Inflammatory macrophage treated with lipopolysaccharide for 4 hours (primary cell): ENCODE data around the gene HTR6.
A peak's percentile ranks its signal among the peaks of the same experiment; 100 is the strongest.

Source experiments
- DNase-seq: peaks from one replicate; pipeline ENCODE4 v3.0.0-alpha.2; 2020

Gene HTR6

DNA sequence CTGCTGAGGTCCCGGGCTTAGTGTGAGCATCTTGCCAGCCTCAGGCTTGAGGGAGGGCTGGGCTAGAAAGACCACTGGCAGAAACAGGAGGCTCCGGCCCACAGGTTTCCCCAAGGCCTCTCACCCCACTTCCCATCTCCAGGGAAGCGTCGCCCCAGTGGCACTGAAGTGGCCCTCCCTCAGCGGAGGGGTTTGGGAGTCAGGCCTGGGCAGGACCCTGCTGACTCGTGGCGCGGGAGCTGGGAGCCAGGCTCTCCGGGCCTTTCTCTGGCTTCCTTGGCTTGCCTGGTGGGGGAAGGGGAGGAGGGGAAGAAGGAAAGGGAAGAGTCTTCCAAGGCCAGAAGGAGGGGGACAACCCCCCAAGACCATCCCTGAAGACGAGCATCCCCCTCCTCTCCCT is 7.2 kb upstream of the HTR6 start:
- DNase-seq: no peak

DNA sequence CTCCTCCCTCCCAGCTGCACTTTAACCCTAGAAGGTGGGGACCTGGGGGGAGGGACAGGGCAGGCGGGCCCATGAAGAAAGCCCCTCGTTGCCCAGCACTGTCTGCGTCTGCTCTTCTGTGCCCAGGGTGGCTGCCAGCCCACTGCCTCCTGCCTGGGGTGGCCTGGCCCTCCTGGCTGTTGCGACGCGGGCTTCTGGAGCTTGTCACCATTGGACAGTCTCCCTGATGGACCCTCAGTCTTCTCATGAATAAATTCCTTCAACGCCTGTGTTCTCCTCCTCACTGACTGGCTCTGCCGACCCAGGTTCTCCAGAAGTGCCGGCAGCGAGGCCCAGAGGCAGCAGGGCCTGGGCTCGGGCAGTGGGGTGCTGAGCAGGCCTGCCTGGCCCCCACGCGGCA is 6.5 kb upstream of the HTR6 start:
- DNase-seq: no peak

DNA sequence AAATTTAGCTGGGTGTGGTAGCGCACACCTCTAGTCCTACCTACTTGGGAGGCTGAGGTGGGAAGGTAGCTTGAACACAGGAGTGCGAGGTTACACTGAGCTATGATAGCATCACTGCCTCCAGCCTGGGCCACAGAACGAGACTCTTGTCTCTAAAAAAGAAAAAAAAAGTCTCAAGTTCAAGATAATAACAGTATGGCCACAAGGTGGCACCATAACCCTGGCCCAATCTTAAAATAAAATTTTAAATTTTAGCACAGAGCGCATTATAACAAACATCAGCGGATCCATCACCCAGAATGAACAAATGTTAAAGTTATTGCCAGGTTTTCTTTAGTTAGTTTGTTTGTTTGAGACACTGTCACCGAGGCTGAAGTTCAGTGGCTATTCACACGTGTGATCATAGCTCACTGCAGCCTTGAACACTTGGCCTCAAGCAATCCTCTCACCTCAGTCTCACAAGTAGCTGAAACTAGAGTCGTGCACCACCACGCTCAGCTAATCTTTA is 2.9 kb upstream of the HTR6 start:
- DNase-seq: peak; percentile 24

DNA sequence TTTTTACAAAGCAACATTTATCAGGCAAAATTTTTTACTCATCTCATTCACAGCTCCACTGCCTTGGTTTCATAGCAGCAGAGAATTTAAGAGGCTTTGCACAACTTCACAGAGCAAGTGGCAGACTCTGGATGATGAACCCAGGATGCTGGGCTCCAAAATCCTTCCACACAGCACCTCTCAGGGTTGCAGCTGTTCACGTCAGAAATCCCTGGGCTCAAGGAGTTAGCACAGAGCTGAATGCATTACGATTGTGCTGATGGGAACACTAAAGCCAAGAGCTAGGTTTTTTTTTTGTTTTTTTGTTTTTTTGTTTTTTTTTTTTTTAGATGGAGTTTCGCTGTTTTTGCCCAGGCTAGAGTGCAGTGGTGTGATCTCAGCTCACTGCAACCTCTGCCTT is 2.4 kb upstream of the HTR6 start:
- no peak for DNase-seq

DNA sequence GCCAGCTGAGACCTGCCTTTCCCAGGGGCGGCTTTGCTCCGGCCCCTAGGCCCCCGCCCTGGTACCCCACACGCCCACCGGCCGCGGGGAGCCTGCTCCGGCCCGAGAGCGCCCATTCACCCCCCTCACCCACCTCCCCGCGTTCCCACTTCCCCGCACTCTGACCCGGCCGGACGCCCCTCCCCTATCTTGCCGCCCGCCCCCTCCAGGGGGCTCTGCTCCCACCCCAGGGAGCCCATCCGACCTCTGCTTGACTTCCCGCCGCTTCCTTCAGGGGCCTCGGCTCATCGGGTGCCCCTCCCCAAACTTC is 466 bp downstream of the HTR6 start:
- no peak for DNase-seq

DNA sequence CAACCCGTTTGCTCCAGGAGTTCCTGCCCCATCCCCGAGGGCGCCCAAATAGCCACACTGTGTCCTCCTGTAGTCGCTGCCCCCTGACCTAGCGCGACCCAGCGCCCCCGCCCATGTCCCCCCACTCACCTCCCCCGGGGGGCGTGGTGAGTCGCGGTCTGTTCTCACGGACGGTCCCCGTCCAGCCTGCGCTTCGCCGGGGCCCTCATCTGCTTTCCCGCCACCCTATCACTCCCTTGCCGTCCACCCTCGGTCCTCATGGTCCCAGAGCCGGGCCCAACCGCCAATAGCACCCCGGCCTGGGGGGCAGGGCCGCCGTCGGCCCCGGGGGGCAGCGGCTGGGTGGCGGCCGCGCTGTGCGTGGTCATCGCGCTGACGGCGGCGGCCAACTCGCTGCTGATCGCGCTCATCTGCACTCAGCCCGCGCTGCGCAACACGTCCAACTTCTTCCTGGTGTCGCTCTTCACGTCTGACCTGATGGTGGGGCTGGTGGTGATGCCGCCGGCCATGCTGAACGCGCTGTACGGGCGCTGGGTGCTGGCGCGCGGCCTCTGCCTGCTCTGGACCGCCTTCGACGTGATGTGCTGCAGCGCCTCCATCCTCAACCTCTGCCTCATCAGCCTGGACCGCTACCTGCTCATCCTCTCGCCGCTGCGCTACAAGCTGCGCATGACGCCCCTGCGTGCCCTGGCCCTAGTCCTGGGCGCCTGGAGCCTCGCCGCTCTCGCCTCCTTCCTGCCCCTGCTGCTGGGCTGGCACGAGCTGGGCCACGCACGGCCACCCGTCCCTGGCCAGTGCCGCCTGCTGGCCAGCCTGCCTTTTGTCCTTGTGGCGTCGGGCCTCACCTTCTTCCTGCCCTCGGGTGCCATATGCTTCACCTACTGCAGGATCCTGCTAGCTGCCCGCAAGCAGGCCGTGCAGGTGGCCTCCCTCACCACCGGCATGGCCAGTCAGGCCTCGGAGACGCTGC is 1.1 kb downstream of the HTR6 start:
- DNase-seq: no peak

DNA sequence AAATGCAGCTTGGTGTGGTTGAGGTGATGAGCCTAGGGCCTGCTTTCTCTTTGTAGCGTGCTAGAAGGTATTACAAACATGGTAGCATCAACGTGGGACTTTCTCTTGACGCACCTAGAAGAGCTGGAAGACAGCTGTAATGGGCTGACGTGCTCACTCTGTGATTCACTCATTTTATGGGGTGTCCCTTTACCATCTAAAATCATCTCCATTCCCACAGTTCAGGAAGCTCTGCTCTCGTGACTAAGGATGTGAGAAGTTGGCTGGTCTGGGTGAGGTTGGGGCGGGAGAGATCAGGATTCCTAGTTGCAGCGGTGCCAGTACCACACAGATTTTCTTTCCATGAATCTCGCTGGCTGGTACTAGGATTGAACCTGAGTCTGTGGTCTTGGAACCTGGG is 4.2 kb downstream of the HTR6 start:
- DNase-seq: no peak

DNA sequence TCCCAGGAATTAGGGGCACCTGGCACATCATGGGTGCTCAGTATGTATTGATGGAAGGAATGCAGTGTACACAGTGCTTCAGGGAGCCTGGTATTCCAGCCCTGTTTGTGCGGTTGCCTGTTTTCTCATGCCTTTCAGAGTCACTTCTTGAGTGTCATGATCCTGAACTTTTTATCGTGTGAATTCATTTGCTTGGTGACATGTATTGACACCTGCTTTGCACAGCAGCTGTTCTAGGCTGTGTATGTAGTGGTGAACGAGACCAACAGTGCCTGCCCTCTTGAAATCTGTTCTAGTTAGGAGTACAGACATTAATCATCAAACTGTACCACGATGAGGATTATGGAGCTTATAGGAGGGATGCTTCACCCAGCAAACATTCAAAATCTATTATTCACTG is 6.1 kb downstream of the HTR6 start:
- DNase-seq: no peak

DNA sequence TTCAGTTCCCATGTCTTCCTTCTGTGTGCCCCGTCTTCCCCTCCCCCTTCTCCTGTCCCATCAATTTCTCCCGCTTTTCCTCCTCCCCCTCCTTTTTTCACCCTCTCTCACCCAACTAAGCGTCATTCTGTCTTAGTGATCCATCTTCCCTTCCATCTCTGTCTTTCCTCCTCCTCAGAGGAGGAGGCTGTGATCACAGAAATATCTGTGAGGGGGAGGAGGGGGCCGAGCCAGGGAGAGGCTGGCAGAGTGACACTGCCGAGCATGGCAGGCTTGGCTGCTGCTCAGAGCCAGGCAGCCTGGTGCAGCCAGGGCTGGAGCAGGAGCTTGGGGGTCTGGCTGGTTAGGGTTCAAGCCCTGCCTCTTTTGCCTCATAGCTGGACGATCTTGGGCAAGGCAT is 7.6 kb downstream of the HTR6 start:
- DNase-seq: no peak

DNA sequence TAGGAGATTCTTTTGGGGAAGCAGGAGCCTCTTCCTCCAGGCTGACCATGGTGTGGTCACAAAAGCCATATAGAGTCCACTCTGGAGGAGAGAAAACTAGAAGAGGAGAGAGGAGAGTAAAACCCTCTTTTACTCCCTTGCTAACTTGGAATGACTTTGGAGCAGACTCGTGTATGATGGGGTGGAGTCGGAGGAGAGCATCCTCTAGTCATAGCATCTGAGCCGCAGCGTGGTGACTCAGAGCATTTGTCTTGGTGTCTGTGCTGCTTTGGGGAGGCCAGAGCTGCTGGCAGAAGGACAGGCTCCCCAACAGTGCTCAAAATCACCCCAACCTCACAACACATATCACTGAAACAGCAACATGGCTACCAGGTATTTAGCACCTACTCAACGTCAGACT is 11.1 kb downstream of the HTR6 start:
- no peak for DNase-seq

DNA sequence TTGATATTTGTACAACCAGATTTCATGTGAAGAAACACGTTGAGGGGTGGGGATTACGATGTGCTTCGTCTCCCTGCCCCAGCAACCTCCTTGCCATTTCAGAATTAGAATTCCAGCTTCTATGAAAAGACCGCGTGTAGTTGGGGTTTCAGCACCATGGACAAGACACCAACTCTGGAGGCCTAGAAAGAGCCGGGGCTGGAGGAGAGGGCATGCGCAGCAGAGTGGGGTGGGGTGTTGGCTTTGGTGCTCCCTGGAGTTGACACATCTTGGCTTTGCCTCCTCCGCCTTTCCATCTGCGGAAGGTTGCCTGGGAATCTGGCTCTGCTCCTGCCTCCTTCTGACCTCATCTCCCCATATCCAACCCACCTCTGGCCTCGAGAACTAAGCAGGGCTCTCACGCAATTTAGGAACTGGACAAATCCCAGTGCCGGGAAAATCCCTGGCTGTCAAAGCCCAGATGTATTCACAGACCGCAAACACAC is 11.8 kb downstream of the HTR6 start:
- DNase-seq: no peak

DNA sequence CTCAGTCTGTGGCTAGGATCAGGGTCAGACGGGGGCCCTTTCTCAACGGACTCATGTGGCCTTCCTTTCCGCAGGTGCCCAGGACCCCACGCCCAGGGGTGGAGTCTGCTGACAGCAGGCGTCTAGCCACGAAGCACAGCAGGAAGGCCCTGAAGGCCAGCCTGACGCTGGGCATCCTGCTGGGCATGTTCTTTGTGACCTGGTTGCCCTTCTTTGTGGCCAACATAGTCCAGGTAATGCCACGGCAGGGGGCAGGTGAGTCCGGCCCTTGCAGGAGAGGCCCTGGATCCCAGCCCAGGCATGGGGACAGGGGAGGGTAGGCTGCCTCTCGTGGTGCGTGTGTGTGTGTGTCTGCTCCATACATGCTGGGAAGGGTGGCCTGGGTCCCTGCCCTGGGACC is 13.8 kb downstream of the HTR6 start:
- DNase-seq: no peak

DNA sequence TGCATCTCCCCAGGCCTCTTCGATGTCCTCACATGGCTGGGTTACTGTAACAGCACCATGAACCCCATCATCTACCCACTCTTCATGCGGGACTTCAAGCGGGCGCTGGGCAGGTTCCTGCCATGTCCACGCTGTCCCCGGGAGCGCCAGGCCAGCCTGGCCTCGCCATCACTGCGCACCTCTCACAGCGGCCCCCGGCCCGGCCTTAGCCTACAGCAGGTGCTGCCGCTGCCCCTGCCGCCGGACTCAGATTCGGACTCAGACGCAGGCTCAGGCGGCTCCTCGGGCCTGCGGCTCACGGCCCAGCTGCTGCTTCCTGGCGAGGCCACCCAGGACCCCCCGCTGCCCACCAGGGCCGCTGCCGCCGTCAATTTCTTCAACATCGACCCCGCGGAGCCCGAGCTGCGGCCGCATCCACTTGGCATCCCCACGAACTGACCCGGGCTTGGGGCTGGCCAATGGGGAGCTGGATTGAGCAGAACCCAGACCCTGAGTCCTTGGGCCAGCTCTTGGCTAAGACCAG is 14.3 kb downstream of the HTR6 start:
- DNase-seq: no peak

DNA sequence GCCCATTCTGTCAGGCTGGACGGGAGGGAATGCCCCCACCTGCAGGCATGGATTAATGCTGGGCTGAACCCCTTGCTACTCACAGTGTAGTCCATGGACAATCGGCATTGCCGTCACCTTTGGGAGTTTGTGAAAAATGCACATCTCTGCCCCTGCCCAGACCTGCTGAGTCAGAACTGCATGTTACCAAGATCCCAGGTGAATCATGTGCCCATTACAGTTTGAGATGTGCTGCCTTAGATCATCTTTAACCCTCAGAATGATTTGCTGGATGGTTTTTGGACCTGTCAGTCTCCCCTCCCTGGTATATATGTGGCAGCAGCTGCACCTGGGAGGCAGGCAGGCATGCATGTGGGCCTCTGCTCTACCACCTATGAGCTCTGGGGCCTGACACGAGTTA is 15.0 kb downstream of the HTR6 start:
- DNase-seq: no peak

DNA sequence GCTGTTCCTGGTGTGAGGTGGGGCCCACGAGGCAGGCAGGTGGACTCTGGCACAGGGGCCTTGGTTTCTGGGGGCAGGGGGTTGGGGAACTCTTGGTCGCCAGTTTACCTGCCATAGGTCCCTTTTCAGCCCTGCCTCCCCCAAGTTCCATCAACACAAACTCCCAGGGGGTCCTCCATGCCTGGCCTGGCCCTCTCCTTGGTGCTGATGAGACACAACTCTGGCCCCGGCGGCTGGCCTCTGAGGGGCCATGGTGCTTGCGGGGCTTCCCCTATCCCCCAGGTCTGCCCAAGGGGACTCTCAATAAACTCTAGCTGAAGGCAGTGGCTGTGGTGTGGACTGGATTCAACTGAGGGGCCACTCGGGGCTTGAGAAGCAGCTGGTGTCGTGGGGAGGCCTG is 16.0 kb downstream of the HTR6 start:
- no peak for DNase-seq

DNA sequence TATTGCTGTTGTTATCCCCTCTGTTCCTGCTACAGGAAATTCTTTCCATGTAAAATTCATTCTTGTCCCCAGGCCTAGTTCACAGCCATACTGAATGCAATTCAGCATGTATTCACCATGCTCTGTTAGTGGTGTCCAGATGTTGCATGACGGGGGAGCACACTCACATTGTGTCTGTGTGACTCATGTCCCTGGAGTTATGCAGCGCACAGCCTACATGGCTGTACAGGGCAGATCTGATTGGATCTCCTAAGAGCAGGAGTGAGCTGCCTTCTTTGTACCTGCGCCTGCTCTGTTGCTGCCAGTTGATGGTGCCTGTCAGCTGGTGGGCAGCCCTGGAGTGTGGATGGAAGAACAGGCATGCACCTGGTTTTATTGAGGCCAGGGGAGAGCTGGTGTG is 17.6 kb downstream of the HTR6 start:
- DNase-seq: no peak

DNA sequence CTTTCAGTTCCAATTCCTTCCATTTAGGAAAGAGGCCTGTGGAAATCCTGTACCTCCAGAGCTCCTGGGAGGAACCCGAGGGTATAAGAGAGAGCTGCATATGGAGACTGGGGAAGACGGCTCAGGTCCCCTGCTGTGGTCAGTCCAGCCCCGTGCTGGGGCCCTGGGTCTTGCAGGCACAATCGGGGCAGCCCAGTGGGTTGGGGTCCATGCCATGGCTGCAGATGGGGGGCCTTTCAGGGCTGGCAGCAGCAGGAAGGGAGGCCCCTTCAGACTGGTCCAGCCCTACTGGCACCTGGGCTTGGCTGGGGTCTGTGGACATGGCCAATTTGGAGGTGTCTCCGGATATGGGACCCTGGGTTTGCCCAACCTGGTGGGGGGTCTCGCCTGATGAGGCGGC is 18.2 kb downstream of the HTR6 start:
- no peak for DNase-seq

DNA sequence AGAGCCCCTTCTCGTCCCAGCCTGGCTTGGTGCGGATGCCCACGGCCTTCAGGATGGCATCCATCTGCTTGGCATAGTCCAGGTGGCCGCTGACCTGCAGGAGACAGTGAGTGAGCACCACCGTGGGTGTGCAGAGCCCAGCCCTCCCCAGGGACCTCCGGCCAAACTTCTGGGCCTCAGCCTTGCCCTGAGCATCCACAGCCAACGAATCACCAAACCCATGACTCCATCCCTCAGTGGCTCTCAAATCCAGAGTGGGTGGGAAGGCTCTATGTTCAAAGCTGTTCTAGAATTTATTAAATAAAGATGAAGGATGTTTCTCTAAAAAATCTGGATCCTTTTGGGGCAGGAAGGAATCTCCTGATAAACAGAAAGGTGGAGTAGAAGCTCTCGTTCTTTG is 18.7 kb downstream of the HTR6 start:
- DNase-seq: no peak

DNA sequence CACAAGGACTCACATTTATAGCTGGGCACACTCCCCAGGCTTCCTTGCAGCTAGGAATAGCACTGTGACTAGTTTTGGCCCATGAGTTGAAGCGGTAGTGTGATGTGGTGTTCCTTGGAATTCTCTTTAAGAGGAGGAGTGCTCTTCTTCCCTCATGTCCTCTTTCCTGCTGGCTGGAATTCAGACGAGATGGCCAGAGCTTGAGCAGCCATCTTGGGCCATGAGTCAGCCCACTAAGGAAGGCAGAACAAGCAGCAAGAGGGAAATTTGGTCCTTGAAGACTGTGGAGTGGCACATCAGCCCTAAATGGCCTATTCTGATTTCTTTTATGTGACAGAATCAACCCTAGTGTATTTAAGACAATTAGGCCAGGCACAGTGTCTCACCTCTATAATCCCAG is 20.0 kb downstream of the HTR6 start:
- DNase-seq: no peak

DNA sequence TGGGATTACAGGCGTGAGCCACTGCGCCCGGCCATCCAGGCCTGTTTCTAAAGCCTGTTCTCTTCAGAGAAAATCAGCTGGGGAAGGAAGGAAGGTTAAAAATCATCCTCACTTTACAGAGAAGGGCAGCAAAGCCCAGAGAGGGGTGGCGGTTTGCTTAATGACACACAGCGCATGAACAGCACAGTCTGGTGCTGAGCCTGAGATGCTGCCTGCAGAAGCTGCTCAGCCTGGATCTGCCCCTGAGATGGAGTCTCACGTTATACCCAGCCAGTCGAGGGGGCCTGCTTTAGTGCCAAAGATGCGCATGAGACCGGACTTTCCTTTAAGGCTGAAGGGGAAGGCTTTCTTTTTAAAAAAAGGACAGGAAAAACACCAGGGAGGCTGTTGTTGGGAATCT is 21.3 kb downstream of the HTR6 start:
- DNase-seq: no peak

DNA sequence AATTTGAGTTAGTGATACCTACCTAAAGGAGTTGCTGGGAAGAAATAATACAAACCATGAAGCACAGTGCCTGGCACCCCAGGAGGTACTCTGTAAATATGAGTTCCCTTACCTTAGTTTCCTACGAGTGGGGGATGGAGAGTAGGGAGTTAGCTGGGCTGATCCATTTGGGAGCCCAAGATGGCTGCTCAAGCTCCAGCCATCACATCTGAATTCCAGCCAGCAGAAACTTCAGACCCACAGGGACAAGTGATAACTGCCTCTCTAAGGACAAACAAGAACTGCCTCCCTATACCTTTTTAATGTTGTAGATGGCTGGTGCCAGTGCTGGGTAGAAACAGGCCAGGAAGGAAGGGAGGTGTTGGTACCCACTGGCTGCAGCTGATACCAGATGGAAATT is 22.7 kb downstream of the HTR6 start:
- no peak for DNase-seq

DNA sequence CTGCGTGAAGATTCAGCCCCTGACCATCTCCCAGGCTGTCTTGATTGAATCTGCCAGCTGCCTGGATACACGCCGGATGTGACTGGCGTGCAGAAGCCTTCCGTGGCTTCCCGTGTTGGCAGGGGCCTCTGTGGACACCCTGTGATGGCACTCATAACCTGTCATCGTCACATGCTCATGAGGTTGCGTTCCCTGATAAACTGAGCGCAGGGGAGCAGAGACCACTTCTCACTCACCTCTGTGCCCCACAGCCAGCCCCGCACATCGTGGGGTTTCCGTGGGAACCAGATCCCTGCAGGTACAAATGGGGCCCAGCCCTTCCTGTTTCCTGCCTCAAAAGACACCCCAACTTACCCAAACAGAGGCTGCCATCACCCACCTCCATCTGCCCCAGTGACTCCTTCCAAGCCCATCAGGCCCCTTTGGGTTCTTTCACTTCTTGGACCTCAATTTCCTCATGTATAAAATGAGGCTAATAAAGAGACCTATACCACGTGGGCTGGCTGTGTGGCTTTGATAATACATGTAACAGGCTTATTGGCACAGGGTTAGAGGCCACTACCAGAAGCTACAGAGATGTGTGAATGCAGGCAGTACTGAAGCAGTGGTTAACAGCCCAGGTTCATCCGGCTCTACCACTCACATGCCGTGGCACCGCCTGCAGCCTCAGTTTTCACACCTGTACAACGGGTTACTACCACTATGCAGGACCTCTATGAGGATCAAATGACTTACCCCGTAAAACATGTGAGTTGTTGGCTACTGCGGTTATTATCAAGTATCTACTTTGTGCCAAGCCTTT is 23.6 kb downstream of the HTR6 start:
- DNase-seq: no peak

DNA sequence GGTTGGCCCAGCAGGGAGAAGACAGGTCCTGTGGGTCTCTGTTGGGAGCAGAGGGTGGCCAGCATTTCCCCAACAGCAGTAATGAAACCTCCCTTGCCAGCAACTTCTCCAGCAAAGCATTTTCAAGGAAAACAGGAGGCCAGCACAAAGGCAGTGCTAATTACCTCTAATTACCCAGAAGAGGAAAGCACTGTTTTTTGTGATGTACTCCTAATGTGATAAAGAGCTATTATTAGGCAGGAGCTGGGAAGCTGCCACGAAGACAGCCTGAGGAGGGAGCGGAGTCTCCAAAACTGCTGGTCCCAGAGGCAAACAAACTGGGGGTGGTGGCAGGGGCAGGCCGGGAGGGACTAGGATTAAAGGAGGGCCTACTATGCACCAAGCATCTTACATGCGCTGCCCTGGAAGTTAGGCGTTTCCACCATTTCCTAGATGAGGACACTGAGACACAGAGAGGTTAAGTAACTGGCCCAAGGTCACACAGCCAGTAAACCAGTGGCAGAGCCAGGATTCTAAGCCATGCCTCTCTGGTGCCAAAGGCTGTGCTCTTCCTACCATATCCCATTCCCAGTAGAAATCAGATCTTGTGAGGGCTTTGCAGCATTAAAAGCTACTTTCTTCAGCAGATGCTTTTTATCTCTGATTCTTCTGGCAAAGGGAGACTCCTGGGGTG is 24.5 kb downstream of the HTR6 start:
- DNase-seq: no peak
